ENCODE measurements around the gene ITPR3.

GRCh38 chr6:33631971-33632557, 10.9 kb downstream of the ITPR3 start:
- TF ChIP-seq, protein P1, sequence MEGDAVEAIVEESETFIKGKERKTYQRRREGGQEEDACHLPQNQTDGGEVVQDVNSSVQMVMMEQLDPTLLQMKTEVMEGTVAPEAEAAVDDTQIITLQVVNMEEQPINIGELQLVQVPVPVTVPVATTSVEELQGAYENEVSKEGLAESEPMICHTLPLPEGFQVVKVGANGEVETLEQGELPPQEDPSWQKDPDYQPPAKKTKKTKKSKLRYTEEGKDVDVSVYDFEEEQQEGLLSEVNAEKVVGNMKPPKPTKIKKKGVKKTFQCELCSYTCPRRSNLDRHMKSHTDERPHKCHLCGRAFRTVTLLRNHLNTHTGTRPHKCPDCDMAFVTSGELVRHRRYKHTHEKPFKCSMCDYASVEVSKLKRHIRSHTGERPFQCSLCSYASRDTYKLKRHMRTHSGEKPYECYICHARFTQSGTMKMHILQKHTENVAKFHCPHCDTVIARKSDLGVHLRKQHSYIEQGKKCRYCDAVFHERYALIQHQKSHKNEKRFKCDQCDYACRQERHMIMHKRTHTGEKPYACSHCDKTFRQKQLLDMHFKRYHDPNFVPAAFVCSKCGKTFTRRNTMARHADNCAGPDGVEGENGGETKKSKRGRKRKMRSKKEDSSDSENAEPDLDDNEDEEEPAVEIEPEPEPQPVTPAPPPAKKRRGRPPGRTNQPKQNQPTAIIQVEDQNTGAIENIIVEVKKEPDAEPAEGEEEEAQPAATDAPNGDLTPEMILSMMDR (IDR thresholded peaks at IDR 0.05), result no peak
- TF ChIP-seq POLR2A (IDR thresholded peaks at IDR 0.05), result no peak
- no peak for TF ChIP-seq POLR2AphosphoS5 (IDR thresholded peaks at IDR 0.05)
